ENCODE results near the gene IL27RA. TPM values are rescaled to one million over a fixed set of nuclear protein-coding genes. Genes with fewer than 3 reads are reported as not detected.

The IL27RA gene
- total RNA-seq, 6 experiments from 2014 or later, result 4.7 to 6.1 (median 5.1) TPM

GRCh38 chr19:14073925-14074838 lies 42.6 kb downstream of the IL27RA start:
- H3K27me3 Mint-ChIP-seq (ENCODE audit: insufficient read depth), result no peaks in the 10 kb centered on the region; the same call in 1 of the 2 replicates
- H3K4me1 Mint-ChIP-seq (ENCODE audit: low read depth), result peaks cover 16% of the 10 kb centered on the region
- TF ChIP-seq CTCF (IDR thresholded peaks at IDR 0.05), result no peak

GRCh38 chr19:14078411-14078810 lies 46.8 kb downstream of the IL27RA start:
- no peak for TF ChIP-seq CTCF (IDR thresholded peaks at IDR 0.05)
- no peaks in the 10 kb centered on the region; the same call in 1 of the 2 replicates for H3K27me3 Mint-ChIP-seq (ENCODE audit: insufficient read depth)
- no peak overlapping the region for H3K4me3 Mint-ChIP-seq
- peaks cover 33% of the 10 kb centered on the region for H3K4me1 Mint-ChIP-seq (ENCODE audit: low read depth)
- H3K27ac Mint-ChIP-seq, result no peak overlapping the region; the same call in 1 of the 2 replicates
- DNase-seq, result no peak
- H3K36me3 Mint-ChIP-seq (ENCODE audit: low read depth), result no peaks in the 10 kb centered on the region
- H3K9me3 Mint-ChIP-seq, result no peaks in the 10 kb centered on the region

More at GRCh38 chr19:14073925-14074838, 42.6 kb downstream of the IL27RA start:
- no peaks in the 10 kb centered on the region for H3K9me3 Mint-ChIP-seq
- H3K4me3 Mint-ChIP-seq, result peak overlapping the region; percentile 98
- peak overlapping the region; percentile 90 for H3K27ac Mint-ChIP-seq
- no peak for DNase-seq
- H3K36me3 Mint-ChIP-seq (ENCODE audit: low read depth), result no peaks in the 10 kb centered on the region

GRCh38 chr19:14080887-14081796 lies 49.6 kb downstream of the IL27RA start:
- no peak for TF ChIP-seq CTCF (IDR thresholded peaks at IDR 0.05)
- peak; percentile 100 for DNase-seq
- Mint-ChIP-seq H3K27me3 (ENCODE audit: insufficient read depth) (no peaks in the 10 kb centered on the region; the same call in 1 of the 2 replicates), H3K27ac (peak overlapping the region; percentile 91), H3K36me3 (ENCODE audit: low read depth) (no peaks in the 10 kb centered on the region), H3K4me1 (ENCODE audit: low read depth) (peaks cover 16% of the 10 kb centered on the region), H3K4me3 (peak overlapping the region; percentile 96), H3K9me3 (no peaks in the 10 kb centered on the region)

- Mint-ChIP-seq H3K36me3 (ENCODE audit: low read depth) (no peaks in the 10 kb centered on the region), H3K27ac (peak overlapping the region; percentile 91), H3K4me3 (peak overlapping the region; percentile 96), H3K27me3 (ENCODE audit: insufficient read depth) (no peaks in the 10 kb centered on the region; the same call in 1 of the 2 replicates), H3K4me1 (ENCODE audit: low read depth) (peaks cover 16% of the 10 kb centered on the region), H3K9me3 (no peaks in the 10 kb centered on the region)
- TF ChIP-seq CTCF (IDR thresholded peaks at IDR 0.05), result no peak
- DNase-seq, result no peak
Observed at GRCh38 chr19:14081797-14082674, 50.5 kb downstream of the IL27RA start.

- Mint-ChIP-seq H3K9me3 (no peaks in the 10 kb centered on the region), H3K27ac (peak overlapping the region; percentile 91), H3K4me3 (peak overlapping the region; percentile 96), H3K27me3 (ENCODE audit: insufficient read depth) (no peaks in the 10 kb centered on the region; the same call in 1 of the 2 replicates), H3K4me1 (ENCODE audit: low read depth) (peaks cover 16% of the 10 kb centered on the region), H3K36me3 (ENCODE audit: low read depth) (no peaks in the 10 kb centered on the region)
- no peak for DNase-seq
- TF ChIP-seq CTCF (IDR thresholded peaks at IDR 0.05), result no peak
Observed at GRCh38 chr19:14082675-14082960, 51.1 kb downstream of the IL27RA start.

Data from HFFc6 (cell line).